ENCODE data around the gene MOBP. TPM values are rescaled to one million over a fixed set of nuclear protein-coding genes. Genes with fewer than 3 reads are reported as not detected.

MOBP gene
- total and polyA plus RNA-seq, 2 of the 8 experiments (the other 6 are each of a cell fraction or from before 2014, with no cell fraction given): 0.06 to 0.50 TPM

DNA sequence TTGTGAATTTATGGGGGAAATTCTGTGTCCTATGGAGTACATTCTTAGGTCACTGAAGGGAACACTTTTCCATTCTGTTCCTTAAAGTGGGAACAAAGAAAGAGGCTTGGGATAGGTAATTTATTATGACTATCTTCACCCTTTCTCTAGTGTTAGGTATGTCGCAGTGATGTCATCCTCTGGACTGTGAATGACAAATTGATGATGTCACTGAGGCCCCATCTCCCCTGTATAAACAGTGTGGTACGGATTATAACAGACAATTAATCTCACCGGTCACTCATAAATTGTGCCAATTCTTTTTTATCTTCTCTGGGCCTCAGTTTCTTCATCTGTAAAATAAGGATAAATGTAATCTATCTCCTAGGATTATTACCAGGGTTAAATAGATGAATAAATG is 23.5 kb downstream of the MOBP start:
- Histone ChIP-seq H3K79me1 (ENCODE audit: low read depth, low read length) (no peaks in the 10 kb centered on the region), H2BK120ac (replicated peaks; ENCODE audit: low read depth, low read length) (no peak overlapping the region), H3K4me2 (ENCODE audit: insufficient read depth in 1 of 2, low read depth in 2 of 2, low read length in 2 of 2) (no peak overlapping the region), H3K4ac (replicated peaks; ENCODE audit: insufficient read length, low read depth, low read length) (no peak overlapping the region), H3K9me3 (ENCODE audit: insufficient read depth in 2 of 2, low read depth in 1 of 2, low read length in 1 of 2) (no peaks in the 10 kb centered on the region), H3K56ac (replicated peaks; ENCODE audit: insufficient read length, low read depth, low read length) (no peak overlapping the region), H3K36me3 (ENCODE audit: control insufficient read depth in 2 of 4, insufficient read depth in 4 of 4, low read length in 3 of 4) (no peaks in the 10 kb centered on the region), H2AFZ (ENCODE audit: low read length) (no peak overlapping the region), H3K4me3 (ENCODE audit: extremely low read depth in 1 of 4, insufficient read depth in 2 of 4, low read depth in 3 of 4, low read length in 4 of 4) (no peak overlapping the region), H3K14ac (ENCODE audit: insufficient read length) (no peak overlapping the region), H2AK5ac (ENCODE audit: low read depth, low read length) (no peak overlapping the region), H3K27me3 (replicated peaks in 1 of 4; ENCODE audit: control insufficient read depth in 3 of 4, extremely low read depth in 1 of 4, insufficient read depth in 3 of 4, low read length in 3 of 4) (no peaks in the 10 kb centered on the region), H2BK15ac (ENCODE audit: low read length) (no peak overlapping the region), H3K23ac (ENCODE audit: insufficient read length) (no peak overlapping the region), H3K9ac (replicated peaks in 1 of 4; ENCODE audit: extremely low read depth in 1 of 4, low read depth in 3 of 4, low read length in 3 of 4) (no peak overlapping the region), H4K91ac (replicated peaks; ENCODE audit: insufficient read length, low read length) (no peak overlapping the region), H2BK5ac (ENCODE audit: low read depth, low read length) (no peak overlapping the region), H3K27ac (ENCODE audit: low read depth, low read length) (no peak overlapping the region), H3K18ac (ENCODE audit: extremely low read depth, low read length) (no peak overlapping the region), H4K5ac (ENCODE audit: insufficient read length, low read depth, low read length) (no peak overlapping the region), H4K8ac (ENCODE audit: extremely low read depth, insufficient read depth, low read length) (no peak overlapping the region), H2BK20ac (ENCODE audit: low read length) (no peak overlapping the region), H2BK12ac (ENCODE audit: low read depth, low read length) (no peak overlapping the region), H3K79me2 (ENCODE audit: control insufficient read depth in 1 of 2, insufficient read depth in 2 of 2, low read length in 2 of 2) (no peaks in the 10 kb centered on the region), H3K23me2 (ENCODE audit: low read depth, low read length) (no peaks in the 10 kb centered on the region), H3K4me1 (replicated peaks in 1 of 4; ENCODE audit: control insufficient read depth in 3 of 4, insufficient read depth in 4 of 4, low read length in 3 of 4) (no peaks in the 10 kb centered on the region), H4K20me1 (replicated peaks in 1 of 2; ENCODE audit: control insufficient read depth in 1 of 2, insufficient read depth in 2 of 2, low read length in 2 of 2) (no peaks in the 10 kb centered on the region)
- TF ChIP-seq, protein P1, sequence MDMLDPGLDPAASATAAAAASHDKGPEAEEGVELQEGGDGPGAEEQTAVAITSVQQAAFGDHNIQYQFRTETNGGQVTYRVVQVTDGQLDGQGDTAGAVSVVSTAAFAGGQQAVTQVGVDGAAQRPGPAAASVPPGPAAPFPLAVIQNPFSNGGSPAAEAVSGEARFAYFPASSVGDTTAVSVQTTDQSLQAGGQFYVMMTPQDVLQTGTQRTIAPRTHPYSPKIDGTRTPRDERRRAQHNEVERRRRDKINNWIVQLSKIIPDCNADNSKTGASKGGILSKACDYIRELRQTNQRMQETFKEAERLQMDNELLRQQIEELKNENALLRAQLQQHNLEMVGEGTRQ (IDR thresholded peaks at IDR 0.05; ENCODE audit: low read length): no peak
- no peak for TF ChIP-seq RBBP5 (IDR thresholded peaks at IDR 0.05; ENCODE audit: borderline replicate concordance, low read depth, low read length)
- no peak for TF ChIP-seq JUN (IDR thresholded peaks at IDR 0.05; ENCODE audit: low read depth, low read length)
- TF ChIP-seq TCF12 (IDR thresholded peaks at IDR 0.05; ENCODE audit: low read depth, low read length): no peak
- TF ChIP-seq NRF1 (IDR thresholded peaks at IDR 0.05; ENCODE audit: low read depth, low read length): no peak
- TF ChIP-seq KDM1A (IDR thresholded peaks at IDR 0.05; ENCODE audit: borderline replicate concordance, low read length): no peak
- TF ChIP-seq, protein P2, sequence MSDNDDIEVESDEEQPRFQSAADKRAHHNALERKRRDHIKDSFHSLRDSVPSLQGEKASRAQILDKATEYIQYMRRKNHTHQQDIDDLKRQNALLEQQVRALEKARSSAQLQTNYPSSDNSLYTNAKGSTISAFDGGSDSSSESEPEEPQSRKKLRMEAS (IDR thresholded peaks at IDR 0.05): no peak
- no peak for TF ChIP-seq BCL11A (IDR thresholded peaks at IDR 0.05; ENCODE audit: low read depth in 2 of 2, low read length in 2 of 2)
- no peak for TF ChIP-seq CREB1 (IDR thresholded peaks at IDR 0.05)
- no peak for TF ChIP-seq TAF1 (IDR thresholded peaks at IDR 0.05; ENCODE audit: low read depth, low read length)
- no peak for TF ChIP-seq RAD21 (IDR thresholded peaks at IDR 0.05 in 1 of 2, conservative IDR thresholded peaks at IDR 0.05 in 1 of 2; ENCODE audit: low read depth in 2 of 2, low read length in 2 of 2)
- FAIRE-seq (no peak), DNase-seq (ENCODE audit: low read depth in 1 of 2, low spot score in 2 of 2) (no peak)
- POLR2A ChIA-PET (ENCODE audit: partially characterized antibody): interaction anchor here (1.0 kb wide), 1 partner anchor 77 kb away, joined by 4 read pairs; no protein-coding TSS in a partner anchor
- CTCF ChIA-PET (ENCODE audit: partially characterized antibody): interaction anchor here (0.6 to 2.8 kb wide), 2 partner anchors 11 to 33 kb away, joined by 3 to 8 read pairs; no protein-coding TSS in a partner anchor
- 89% methylated on average over 3 of the region's 3 CpGs; no CpG with 5 or more reads in 1 of the 2 experiments for WGBS, 2 experiments (ENCODE audit: extremely low coverage in 1 of 2, insufficient coverage in 1 of 2, insufficient read length in 1 of 2, insufficient replicate concordance in 2 of 2, low coverage in 1 of 2, low lambda C conversion rate in 2 of 2, missing lambda C conversion rate in 1 of 2)

Data from H1 (cell line).